GM23338 (cell line): Measurements from ENCODE around the gene FHIT. TPM values are rescaled to one million over a fixed set of nuclear protein-coding genes. Genes with fewer than 3 reads are reported as not detected.
"Not testable (repeated sequence)": the region's sequence is repeated elsewhere in the genome, so short reads cannot be mapped to it uniquely, and the experiment has no call there.

Source experiments
- ATAC-seq: fragments of 200-7000 bp; cut with Tn5 transposase; 3 replicates; pipeline ENCODE4 v1.9.1; 2020
- DNase-seq: peaks from one replicate; pipeline ENCODE4 v3.0.0-alpha.2; 2015; ENCODE audit warnings: low spot score
- H2AFZ ChIP-seq: fragments of 200-600 bp; sonication (generic); 2 replicates; pipeline ENCODE4 v1.8.0; 2016; ENCODE audit warnings: antibody characterized with exemption, mild to moderate bottlenecking, moderate library complexity
- H3F3A ChIP-seq: fragments of 200-600 bp; sonication (generic); replicated peaks from 2 replicates; pipeline ENCODE4 v1.8.0; 2017; ENCODE audit warnings: antibody characterized with exemption, mixed run types, low read depth
- H3K27ac ChIP-seq: fragments of 200-600 bp; sonication (generic); 2 replicates; pipeline ENCODE4 v1.6.1; 2016; ENCODE audit warnings: low read depth
- H3K27me3 ChIP-seq: fragments of 200-600 bp; sonication (generic); 2 replicates; pipeline ENCODE4 v1.8.0; 2016; ENCODE audit warnings: mild to moderate bottlenecking, mixed run types, moderate library complexity; ENCODE audit not compliant: insufficient read depth
- H3K36me3 ChIP-seq: fragments of 200-600 bp; sonication (generic); 2 replicates; pipeline ENCODE4 v1.8.0; 2016; ENCODE audit warnings: mild to moderate bottlenecking; ENCODE audit not compliant: insufficient read depth
- H3K4me1 ChIP-seq: fragments of 200-600 bp; sonication (generic); 2 replicates; pipeline ENCODE4 v1.8.0; 2016; ENCODE audit warnings: mild to moderate bottlenecking, moderate library complexity; ENCODE audit not compliant: insufficient read depth
- H3K4me2 ChIP-seq: fragments of 200-600 bp; sonication (generic); 2 replicates; pipeline ENCODE4 v1.7.1; 2017; ENCODE audit warnings: mixed run types
- H3K4me3 ChIP-seq: fragments of 200-600 bp; sonication (generic); 2 replicates; pipeline ENCODE4 v1.6.1; 2016; ENCODE audit warnings: mixed run types
- H3K79me2 ChIP-seq: fragments of 200-600 bp; sonication (generic); replicated peaks from 2 replicates; pipeline ENCODE4 v1.8.0; 2017; ENCODE audit warnings: mild to moderate bottlenecking; ENCODE audit not compliant: insufficient read depth
- H3K9me2 ChIP-seq: fragments of 200-600 bp; sonication (generic); 2 replicates; pipeline ENCODE4 v1.8.0; 2017; ENCODE audit not compliant: insufficient read depth
- H4K20me1 ChIP-seq: fragments of 200-600 bp; sonication (generic); replicated peaks from 2 replicates; pipeline ENCODE4 v1.8.0; 2017; ENCODE audit warnings: mild to moderate bottlenecking; ENCODE audit not compliant: insufficient read depth
- H3K27ac Mint-ChIP-seq: 2 replicates; pipeline ENCODE4 v1.8.0; 2020; ENCODE audit warnings: inconsistent platforms, mild to moderate bottlenecking, moderate library complexity, mixed read lengths
- H3K27me3 Mint-ChIP-seq: 3 replicates; pipeline ENCODE4 v1.8.0; 2022; ENCODE audit warnings: low read depth, mild to moderate bottlenecking, moderate library complexity, mixed read lengths, inconsistent platforms; ENCODE audit not compliant: insufficient read depth, poor library complexity
- H3K36me3 Mint-ChIP-seq: 3 replicates; pipeline ENCODE4 v1.8.0; 2021; ENCODE audit warnings: low read depth, mild to moderate bottlenecking, inconsistent platforms, moderate library complexity, mixed read lengths
- H3K4me1 Mint-ChIP-seq: 3 replicates; pipeline ENCODE4 v1.8.0; 2020; ENCODE audit warnings: mild to moderate bottlenecking, inconsistent platforms, mixed read lengths
- H3K4me3 Mint-ChIP-seq: 3 replicates; pipeline ENCODE4 v1.8.0; 2021; ENCODE audit warnings: moderate library complexity, mild to moderate bottlenecking, inconsistent platforms, mixed read lengths
- H3K9me3 Mint-ChIP-seq: 3 replicates; pipeline ENCODE4 v1.8.0; 2020; ENCODE audit warnings: moderate library complexity, mild to moderate bottlenecking, inconsistent platforms, mixed read lengths
- CREB1 ChIP-seq: fragments of 250-450 bp; sonication (Bioruptor Pico); IDR thresholded peaks from 2 replicates; pipeline ENCODE4 v1.5.0; 2020; ENCODE audit warnings: low read depth, mild to moderate bottlenecking, moderate library complexity
- CTCF ChIP-seq, 2 experiments: fragments of 200-600 bp in 1 of 2; sonication (generic) in 1 of 2; conservative IDR thresholded peaks; 2 replicates each; pipeline versions ENCODE4 v1.5.1 to v1.6.1; 2016 to 2017; ENCODE audit warnings: antibody characterized with exemption in 2 of 2, low read depth in 2 of 2, mild to moderate bottlenecking in 2 of 2, moderate library complexity in 1 of 2
- EZH2phosphoT487 ChIP-seq: fragments of 200-600 bp; sonication (generic); IDR thresholded peaks from one replicate; pipeline ENCODE4 v1.8.1; 2018; ENCODE audit warnings: antibody characterized with exemption; ENCODE audit not compliant: unreplicated experiment
- JUNB ChIP-seq: IDR thresholded peaks from one replicate; pipeline ENCODE4 v1.6.1; 2016; ENCODE audit warnings: antibody characterized with exemption; ENCODE audit not compliant: unreplicated experiment
- POLR2AphosphoS5 ChIP-seq: IDR thresholded peaks from 2 replicates; pipeline ENCODE4 v1.6.1; 2016; ENCODE audit warnings: antibody characterized with exemption, low read depth
- STAT1 ChIP-seq: IDR thresholded peaks from one replicate; pipeline ENCODE4 v1.6.1; 2016; ENCODE audit warnings: antibody characterized with exemption; ENCODE audit not compliant: unreplicated experiment
- ZNF114 ChIP-seq: fragments of 250-450 bp; sonication (Bioruptor Pico); IDR thresholded peaks from 2 replicates; pipeline ENCODE4 v1.5.0; 2020; ENCODE audit warnings: mild to moderate bottlenecking, moderate library complexity
- ZNF331 ChIP-seq: fragments of 250-450 bp; sonication (Bioruptor Pico); IDR thresholded peaks from 2 replicates; pipeline ENCODE4 v1.5.0; 2020; ENCODE audit warnings: low read depth, mild to moderate bottlenecking, moderate library complexity
- ZNF462 ChIP-seq: fragments of 250-450 bp; sonication (Bioruptor Pico); IDR thresholded peaks from 2 replicates; pipeline ENCODE4 v1.5.0; 2020; ENCODE audit warnings: mild to moderate bottlenecking, moderate library complexity
- polyA plus RNA-seq: library from polyadenylated mRNA; unstranded; fragments of >200 nt; fragmentation: Nextera tagmentation; extraction: Ambion mirVana; gene quantifications from 2 replicates; pipeline ENCODE4 v1.2.1, GENCODE V29; 2016
- total RNA-seq: library from RNA; depleted of rRNA; stranded (reverse); fragments of >200 nt; shearing (Covaris generic); gene quantifications from 2 replicates; pipeline ENCODE4 v1.2.3, GENCODE V29; 2014
- TF ChIP-seq, protein P1 (sequence below): IDR thresholded peaks from 2 replicates; pipeline ENCODE4 v1.6.1; 2016; ENCODE audit warnings: antibody characterized with exemption

The FHIT gene
- total and polyA plus RNA-seq, 2 experiments from 2014 or later: 3.0 to 8.3 TPM

GRCh38 chr3:59935025-59935424, 1316.2 kb downstream of the FHIT start:
- no peaks in the 10 kb centered on the region for H3K27me3 Mint-ChIP-seq
- H3K27ac ChIP-seq: no peak overlapping the region
- DNase-seq (no peak), ATAC-seq (no peak)
- H3K79me2 ChIP-seq: no peaks in the 10 kb centered on the region
- H2AFZ ChIP-seq: no peak overlapping the region
- no peaks in the 10 kb centered on the region for H3F3A ChIP-seq
- H3K36me3 Mint-ChIP-seq: no peaks in the 10 kb centered on the region
- no peak for TF ChIP-seq ZNF462 (CRISPR knock-in tag)
- no peak for TF ChIP-seq POLR2AphosphoS5
- TF ChIP-seq EZH2phosphoT487: no peak
- TF ChIP-seq, protein P1, sequence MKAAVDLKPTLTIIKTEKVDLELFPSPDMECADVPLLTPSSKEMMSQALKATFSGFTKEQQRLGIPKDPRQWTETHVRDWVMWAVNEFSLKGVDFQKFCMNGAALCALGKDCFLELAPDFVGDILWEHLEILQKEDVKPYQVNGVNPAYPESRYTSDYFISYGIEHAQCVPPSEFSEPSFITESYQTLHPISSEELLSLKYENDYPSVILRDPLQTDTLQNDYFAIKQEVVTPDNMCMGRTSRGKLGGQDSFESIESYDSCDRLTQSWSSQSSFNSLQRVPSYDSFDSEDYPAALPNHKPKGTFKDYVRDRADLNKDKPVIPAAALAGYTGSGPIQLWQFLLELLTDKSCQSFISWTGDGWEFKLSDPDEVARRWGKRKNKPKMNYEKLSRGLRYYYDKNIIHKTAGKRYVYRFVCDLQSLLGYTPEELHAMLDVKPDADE: no peak
- no peak for TF ChIP-seq STAT1
- TF ChIP-seq ZNF114 (CRISPR knock-in tag): no peak
- TF ChIP-seq CTCF (conservative IDR thresholded peaks at IDR 0.05; ENCODE audit: low read depth in 2 of 2): no peak
- no peak for TF ChIP-seq JUNB
- no peak for TF ChIP-seq CREB1
- TF ChIP-seq ZNF331 (CRISPR knock-in tag): no peak
- H3K4me2 ChIP-seq: no peak overlapping the region
- no peaks in the 10 kb centered on the region for H3K36me3 ChIP-seq
- no peak overlapping the region for H3K27ac Mint-ChIP-seq
- H3K27me3 ChIP-seq: no peaks in the 10 kb centered on the region
- H3K4me3 Mint-ChIP-seq: no peak overlapping the region
- no peaks in the 10 kb centered on the region for H3K4me1 ChIP-seq
- H4K20me1 ChIP-seq: no peaks in the 10 kb centered on the region
- no peaks in the 10 kb centered on the region for H3K9me3 Mint-ChIP-seq
- H3K4me3 ChIP-seq: no peak overlapping the region
- H3K9me2 ChIP-seq: peaks cover 4% of the 10 kb centered on the region; the same call in 1 of the 2 replicates
- H3K4me1 Mint-ChIP-seq: no peaks in the 10 kb centered on the region

GRCh38 chr3:59934560-59934959, 1316.7 kb downstream of the FHIT start:
- not testable (repeated sequence) for H3K4me2 ChIP-seq, H3K4me3 Mint-ChIP-seq, DNase-seq, H3K79me2 ChIP-seq, H3K36me3 ChIP-seq, H3K4me1 ChIP-seq, H3K27ac Mint-ChIP-seq, H3K4me3 ChIP-seq, H3K27ac ChIP-seq, H4K20me1 ChIP-seq, H3K9me2 ChIP-seq, H3K27me3 Mint-ChIP-seq, H3K27me3 ChIP-seq, H3K9me3 Mint-ChIP-seq, H2AFZ ChIP-seq, H3F3A ChIP-seq, H3K36me3 Mint-ChIP-seq, H3K4me1 Mint-ChIP-seq, ATAC-seq
